Cardiac muscle cell (in vitro differentiated cells and primary cell): ENCODE results near the gene SCD5. TPM values are rescaled to one million over a fixed set of nuclear protein-coding genes. Genes with fewer than 3 reads are reported as not detected.

Source experiments
- DNase-seq, 2 donors: peaks; one replicate each; pipeline versions ENCODE4 v3.0.0 to v3.0.0-alpha.2; 2010 to 2017; ENCODE audit warnings: low read depth in 1 of 2, low spot score in 1 of 2
- H3K27ac ChIP-seq: fragments of 200-600 bp; sonication (generic); 2 replicates; pipeline ENCODE4 v1.5.1; 2016
- H3K27me3 ChIP-seq: fragments of 200-600 bp; sonication (generic); 2 replicates; pipeline ENCODE4 v1.6.0; 2016; ENCODE audit warnings: control low read depth
- H3K36me3 ChIP-seq: fragments of 200-600 bp; sonication (generic); 2 replicates; pipeline ENCODE4 v1.5.1; 2016; ENCODE audit warnings: control low read depth
- H3K4me1 ChIP-seq: fragments of 200-600 bp; sonication (generic); 2 replicates; pipeline ENCODE4 v1.8.1; 2017; ENCODE audit warnings: low read depth, mild to moderate bottlenecking, mixed run types
- H3K4me3 ChIP-seq: fragments of 200-600 bp; sonication (generic); 2 replicates; pipeline ENCODE4 v1.5.1; 2016; ENCODE audit warnings: mild to moderate bottlenecking
- H3K9me3 ChIP-seq: fragments of 200-600 bp; sonication (generic); 2 replicates; pipeline ENCODE4 v1.5.1; 2017; ENCODE audit warnings: low read depth, mild to moderate bottlenecking, control low read depth
- polyA plus RNA-seq: library from polyadenylated mRNA; unstranded; fragments of >200 nt; fragmentation: Nextera tagmentation; extraction: Ambion mirVana; gene quantifications from 2 replicates; pipeline ENCODE4 v1.2.1, GENCODE V29; 2016
- total RNA-seq: library from RNA; depleted of rRNA; stranded (reverse); fragments of >200 nt; gene quantifications from 2 replicates; pipeline ENCODE4 v1.2.3, GENCODE V29; 2016
- TF ChIP-seq, protein P1 (sequence below): IDR thresholded peaks from 2 replicates; pipeline ENCODE4 v1.5.1; 2012; ENCODE audit warnings: low read depth, mild to moderate bottlenecking, low read length

SCD5 gene
- total and polyA plus RNA-seq, 2 experiments from 2014 or later, result 3.7 to 4.7 TPM

DNA sequence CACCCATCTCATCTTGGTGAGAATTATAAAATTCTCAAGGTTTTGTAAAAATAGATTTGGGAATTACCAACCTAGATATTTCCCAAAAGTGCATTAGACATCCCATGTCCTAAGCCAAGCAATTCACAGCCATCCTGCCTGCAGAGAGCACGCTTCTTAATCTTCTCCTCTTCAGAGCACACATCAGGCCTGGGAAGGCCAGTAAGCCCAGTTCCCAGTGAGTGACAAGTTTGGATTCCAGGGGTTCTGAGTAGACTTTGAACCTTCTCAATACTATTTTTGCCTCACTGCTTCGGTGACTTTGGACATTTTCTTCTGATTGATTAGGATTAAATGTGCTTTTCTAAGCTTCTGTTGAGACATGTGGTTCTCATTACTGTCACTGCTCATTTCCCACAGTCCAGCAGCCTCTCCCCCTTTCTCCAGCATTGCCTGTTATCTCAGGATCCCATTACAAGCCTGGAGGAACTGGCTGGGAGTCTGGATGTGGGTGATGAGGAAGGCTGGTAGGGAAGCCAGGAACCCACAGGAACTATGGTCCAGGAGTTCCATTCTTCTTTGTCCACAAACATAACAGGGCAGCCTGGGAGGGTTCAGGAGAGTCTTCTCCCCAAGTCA is 180.4 kb downstream of the SCD5 start:
- peaks cover 8% of the 10 kb centered on the region for H3K4me1 ChIP-seq

DNA sequence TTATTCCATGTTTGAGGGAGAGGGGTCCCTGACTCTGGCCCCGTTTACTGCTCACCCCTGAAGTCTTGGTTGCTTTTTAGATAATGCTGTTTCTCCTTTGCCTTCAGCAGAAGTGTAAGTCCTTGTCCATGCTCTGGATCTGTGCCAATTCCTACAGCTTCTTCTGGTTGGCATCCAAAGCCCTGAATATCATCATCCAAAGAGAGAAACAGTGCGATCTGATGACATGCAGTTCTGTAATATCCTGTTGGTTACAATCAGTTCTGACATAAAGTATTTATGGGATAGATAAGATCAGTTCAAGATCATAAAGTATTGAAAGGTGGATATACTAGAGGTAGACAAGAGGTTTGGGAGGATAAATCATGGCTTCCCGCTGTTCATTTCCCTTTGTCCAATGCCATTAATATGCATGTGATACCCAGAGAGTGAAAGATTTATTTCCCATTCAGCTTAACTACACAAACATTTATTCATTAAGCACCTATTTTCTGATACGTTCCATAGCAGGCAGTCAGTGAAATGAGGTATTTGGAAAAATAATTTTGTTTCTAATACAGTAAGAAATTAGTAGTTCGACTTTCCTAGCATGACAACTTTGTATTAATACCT is 183.7 kb downstream of the SCD5 start:
- TF ChIP-seq, protein P1, sequence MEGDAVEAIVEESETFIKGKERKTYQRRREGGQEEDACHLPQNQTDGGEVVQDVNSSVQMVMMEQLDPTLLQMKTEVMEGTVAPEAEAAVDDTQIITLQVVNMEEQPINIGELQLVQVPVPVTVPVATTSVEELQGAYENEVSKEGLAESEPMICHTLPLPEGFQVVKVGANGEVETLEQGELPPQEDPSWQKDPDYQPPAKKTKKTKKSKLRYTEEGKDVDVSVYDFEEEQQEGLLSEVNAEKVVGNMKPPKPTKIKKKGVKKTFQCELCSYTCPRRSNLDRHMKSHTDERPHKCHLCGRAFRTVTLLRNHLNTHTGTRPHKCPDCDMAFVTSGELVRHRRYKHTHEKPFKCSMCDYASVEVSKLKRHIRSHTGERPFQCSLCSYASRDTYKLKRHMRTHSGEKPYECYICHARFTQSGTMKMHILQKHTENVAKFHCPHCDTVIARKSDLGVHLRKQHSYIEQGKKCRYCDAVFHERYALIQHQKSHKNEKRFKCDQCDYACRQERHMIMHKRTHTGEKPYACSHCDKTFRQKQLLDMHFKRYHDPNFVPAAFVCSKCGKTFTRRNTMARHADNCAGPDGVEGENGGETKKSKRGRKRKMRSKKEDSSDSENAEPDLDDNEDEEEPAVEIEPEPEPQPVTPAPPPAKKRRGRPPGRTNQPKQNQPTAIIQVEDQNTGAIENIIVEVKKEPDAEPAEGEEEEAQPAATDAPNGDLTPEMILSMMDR, result no peak
- no peak for DNase-seq
- no peak overlapping the region for H3K4me3 ChIP-seq
- no peaks in the 10 kb centered on the region for H3K27me3 ChIP-seq
- H3K9me3 ChIP-seq, result no peaks in the 10 kb centered on the region
- no peak overlapping the region for H3K27ac ChIP-seq
- no peaks in the 10 kb centered on the region for H3K4me1 ChIP-seq
- no peaks in the 10 kb centered on the region for H3K36me3 ChIP-seq

More for the DNA sequence above, 180.4 kb downstream of the SCD5 start:
- TF ChIP-seq, protein P1, result no peak
- H3K9me3 ChIP-seq, result no peaks in the 10 kb centered on the region
- H3K27ac ChIP-seq, result no peak overlapping the region
- H3K27me3 ChIP-seq, result no peaks in the 10 kb centered on the region
- H3K4me3 ChIP-seq, result no peak overlapping the region
- H3K36me3 ChIP-seq, result no peaks in the 10 kb centered on the region
- peak; percentile 27 to 44 for DNase-seq

DNA sequence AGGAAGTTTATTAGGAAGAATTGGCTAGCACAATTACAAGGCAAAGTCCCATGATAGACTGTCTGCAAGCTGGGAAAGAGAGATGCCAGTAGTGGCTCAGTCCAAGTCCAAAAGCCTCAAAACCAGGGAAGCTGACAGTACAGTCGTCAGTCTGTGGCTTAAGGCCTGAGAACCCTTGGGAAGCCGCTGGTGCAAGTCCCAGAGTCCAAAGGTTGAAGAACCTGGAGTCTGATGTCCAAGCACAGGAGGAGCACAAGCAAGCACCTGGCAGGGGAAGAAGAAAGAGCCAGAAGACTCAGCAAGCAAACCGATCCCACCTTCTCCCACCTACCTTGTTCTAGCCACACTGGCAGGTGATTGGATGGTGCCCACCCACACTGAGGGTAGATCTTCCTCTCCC is 185.5 kb downstream of the SCD5 start:
- no peaks in the 10 kb centered on the region for H3K36me3 ChIP-seq
- TF ChIP-seq, protein P1, result no peak
- H3K4me1 ChIP-seq, result no peaks in the 10 kb centered on the region
- no peak overlapping the region for H3K4me3 ChIP-seq
- H3K27ac ChIP-seq, result no peak overlapping the region
- no peaks in the 10 kb centered on the region for H3K9me3 ChIP-seq
- no peak for DNase-seq
- no peaks in the 10 kb centered on the region for H3K27me3 ChIP-seq

DNA sequence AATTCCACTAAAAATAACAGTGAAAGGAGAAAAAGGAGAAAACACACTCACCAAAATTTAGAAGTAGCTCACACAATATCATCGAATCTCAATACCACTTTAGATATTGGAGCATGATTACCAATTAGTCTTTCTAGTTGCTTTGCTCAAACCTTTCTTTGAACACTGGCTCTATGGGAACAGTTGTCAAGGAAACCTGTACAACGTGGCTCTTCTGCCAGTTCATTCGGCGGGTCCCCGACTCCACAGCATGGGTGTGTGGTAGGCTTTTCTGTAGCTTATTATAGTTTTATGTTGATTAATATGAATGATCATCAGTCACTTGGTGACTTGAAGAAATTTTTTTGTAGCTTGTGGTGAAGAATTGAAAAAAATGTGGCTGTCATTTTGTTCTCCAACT is 186.6 kb downstream of the SCD5 start:
- Histone ChIP-seq H3K4me3 (no peak overlapping the region), H3K9me3 (no peaks in the 10 kb centered on the region), H3K36me3 (no peaks in the 10 kb centered on the region), H3K27me3 (no peaks in the 10 kb centered on the region), H3K4me1 (no peaks in the 10 kb centered on the region), H3K27ac (no peak overlapping the region)
- TF ChIP-seq, protein P1, result no peak
- no peak for DNase-seq

DNA sequence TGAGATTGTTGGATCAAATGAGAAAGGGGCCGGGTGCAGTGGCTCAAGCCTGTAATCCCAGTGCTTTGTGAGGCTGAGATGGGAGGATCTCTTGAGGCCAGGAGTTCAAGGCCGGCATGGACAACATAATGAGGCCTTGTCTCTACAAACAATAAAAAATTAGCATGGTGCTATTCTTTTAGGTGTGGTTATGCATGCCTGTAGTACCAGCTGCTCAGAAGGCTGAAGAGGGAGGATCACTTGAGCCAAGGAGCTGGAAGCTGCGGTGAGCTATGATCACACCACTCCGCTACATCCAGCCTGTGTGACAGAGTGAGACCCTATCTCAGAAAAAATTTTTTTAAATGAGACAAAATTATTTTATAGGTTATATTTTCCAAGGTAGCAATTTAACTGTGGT is 187.1 kb downstream of the SCD5 start:
- Histone ChIP-seq H3K36me3 (no peaks in the 10 kb centered on the region), H3K27me3 (no peaks in the 10 kb centered on the region), H3K9me3 (no peaks in the 10 kb centered on the region), H3K4me3 (no peak overlapping the region), H3K4me1 (no peaks in the 10 kb centered on the region), H3K27ac (no peak overlapping the region)
- TF ChIP-seq, protein P1, result no peak
- no peak for DNase-seq
